ENCODE results near the gene TRIM69. TPM values are rescaled to one million over a fixed set of nuclear protein-coding genes. Genes with fewer than 3 reads are reported as not detected.

Gene TRIM69
- total and polyA plus RNA-seq, 7 experiments from 2014 or later = 12.4 to 65.0 (median 23.1) TPM

DNA sequence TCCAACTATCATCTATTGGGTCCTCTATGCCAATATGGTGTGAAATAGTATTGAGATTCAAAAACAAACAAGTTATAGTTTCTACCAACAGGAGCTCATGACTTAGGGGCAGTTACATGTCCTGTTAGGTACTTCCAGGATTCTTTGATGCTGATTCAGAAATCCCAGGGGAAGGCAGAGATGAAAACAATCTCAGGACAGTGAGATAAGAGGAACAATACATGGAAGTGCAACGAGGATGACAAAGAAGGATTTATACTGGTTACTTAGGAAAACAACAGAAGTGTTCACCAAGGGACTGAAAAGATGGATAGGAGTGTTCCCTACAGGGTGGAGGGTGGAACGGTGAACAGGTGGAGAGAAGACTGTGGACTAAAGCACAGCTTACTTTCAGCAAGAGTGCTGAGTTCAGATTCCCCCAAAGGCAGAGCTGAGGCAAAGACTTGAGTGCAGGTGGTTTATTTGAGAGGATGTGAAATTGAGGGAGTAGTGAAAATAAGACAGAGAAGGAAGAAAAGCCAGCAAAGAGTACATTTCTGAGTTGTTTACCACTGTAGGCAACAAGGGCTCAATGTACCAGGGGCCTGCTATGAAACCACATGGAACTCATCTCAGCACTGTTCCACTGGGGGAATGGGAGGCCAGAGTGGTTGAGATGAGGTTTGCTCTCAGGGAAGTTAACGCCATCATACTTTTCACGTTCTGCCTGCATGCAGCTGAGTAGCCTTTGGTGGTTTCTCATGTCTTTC is 68.1 kb downstream of the TRIM69 start:
- H3K27ac Mint-ChIP-seq = no peak overlapping the region
- no peaks in the 10 kb centered on the region for H3K36me3 Mint-ChIP-seq
- no peak overlapping the region for H3K4me3 Mint-ChIP-seq
- CTCF ChIA-PET = no interaction called here
- Histone ChIP-seq H3K9me3 (ENCODE audit: control insufficient read depth in 2 of 3, low read length in 3 of 3) (no peaks in the 10 kb centered on the region), H3K4me3 (ENCODE audit: low read length) (no peak overlapping the region), H3K36me3 (ENCODE audit: control insufficient read depth in 2 of 3, insufficient read depth in 3 of 3, low read length in 3 of 3) (no peaks in the 10 kb centered on the region), H3K27me3 (ENCODE audit: control insufficient read depth in 2 of 2, insufficient read depth in 2 of 2, low read length in 2 of 2) (no peaks in the 10 kb centered on the region), H3K27ac (ENCODE audit: low read depth, low read length) (no peak overlapping the region), H3K4me1 (ENCODE audit: control insufficient read depth in 2 of 2, insufficient read depth in 2 of 2, low read length in 2 of 2) (no peaks in the 10 kb centered on the region)
- ATAC-seq = no peak
- H3K9me3 Mint-ChIP-seq = no peaks in the 10 kb centered on the region
- H3K27me3 Mint-ChIP-seq = peaks cover 0 to 8% (median 4%) of the 10 kb centered on the region in 5 donors
- POLR2A ChIA-PET = no interaction called here
- intact Hi-C loops (cut with micrococcal nuclease) = no loop called here
- no peak for DNase-seq
- peaks cover 0 to 11% (median 0%) of the 10 kb centered on the region in 7 donors for H3K4me1 Mint-ChIP-seq

DNA sequence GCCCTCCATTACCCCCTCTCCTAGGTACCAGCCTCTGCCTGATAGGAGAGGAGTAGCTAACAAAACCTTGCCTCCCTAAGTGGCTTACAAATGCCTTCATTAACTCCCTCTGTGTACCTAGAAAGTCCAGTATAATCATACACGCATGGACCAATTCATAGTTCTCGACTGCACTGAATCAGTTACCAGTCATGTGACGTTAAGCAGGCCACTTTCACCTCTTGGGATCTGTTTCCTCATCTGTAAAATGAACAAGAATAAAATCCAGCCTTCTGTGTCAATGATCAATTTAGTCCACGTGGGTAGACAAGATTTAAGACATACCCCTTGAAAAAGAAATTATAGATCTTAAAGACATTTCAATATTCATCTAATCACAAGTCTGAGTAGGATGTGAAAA is 72.2 kb downstream of the TRIM69 start:
- intact Hi-C loops (cut with micrococcal nuclease) = no loop called here
- ChIA-PET CTCF (no interaction called here), POLR2A (no interaction called here)
- Mint-ChIP-seq H3K27me3 (peaks cover 0 to 26% (median 4%) of the 10 kb centered on the region in 5 donors), H3K36me3 (no peaks in the 10 kb centered on the region), H3K4me3 (no peak overlapping the region), H3K4me1 (peaks cover 0 to 5% (median 0%) of the 10 kb centered on the region in 7 donors), H3K27ac (no peak overlapping the region), H3K9me3 (no peaks in the 10 kb centered on the region)
- Histone ChIP-seq H3K36me3 (ENCODE audit: control insufficient read depth in 2 of 3, insufficient read depth in 3 of 3, low read length in 3 of 3) (no peaks in the 10 kb centered on the region), H3K9me3 (ENCODE audit: control insufficient read depth in 2 of 3, low read length in 3 of 3) (no peaks in the 10 kb centered on the region), H3K27ac (ENCODE audit: low read depth, low read length) (no peak overlapping the region), H3K4me3 (ENCODE audit: low read length) (no peak overlapping the region), H3K27me3 (ENCODE audit: control insufficient read depth in 2 of 2, insufficient read depth in 2 of 2, low read length in 2 of 2) (no peaks in the 10 kb centered on the region), H3K4me1 (ENCODE audit: control insufficient read depth in 2 of 2, insufficient read depth in 2 of 2, low read length in 2 of 2) (no peaks in the 10 kb centered on the region)
- DNase-seq (no peak), ATAC-seq (no peak)

DNA sequence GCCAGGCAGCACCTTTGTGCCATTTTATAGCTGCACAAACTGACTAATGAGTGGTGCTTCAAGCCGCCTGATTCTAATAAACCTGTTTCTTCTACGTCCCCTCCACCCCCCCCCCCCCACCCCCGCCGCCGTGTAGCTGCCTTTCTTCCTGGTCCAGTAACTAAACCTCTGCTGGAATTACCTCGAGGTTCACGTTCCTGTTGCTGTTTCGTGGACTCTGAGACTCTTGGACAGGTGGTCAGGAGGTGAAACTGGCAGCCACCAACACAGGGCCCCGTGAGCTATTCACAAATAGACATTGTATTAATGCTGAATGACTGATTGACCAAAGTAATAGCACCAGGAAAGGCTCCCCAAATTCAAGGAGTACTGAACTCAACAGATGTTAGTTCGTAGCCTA is 73.9 kb downstream of the TRIM69 start:
- Mint-ChIP-seq H3K27ac (no peak overlapping the region), H3K4me3 (no peak overlapping the region), H3K4me1 (peaks cover 0 to 4% (median 0%) of the 10 kb centered on the region in 7 donors), H3K9me3 (no peaks in the 10 kb centered on the region), H3K36me3 (no peaks in the 10 kb centered on the region), H3K27me3 (peaks cover 0 to 31% (median 4%) of the 10 kb centered on the region in 5 donors)
- Histone ChIP-seq H3K4me3 (ENCODE audit: low read length) (no peak overlapping the region), H3K27ac (ENCODE audit: low read depth, low read length) (no peak overlapping the region), H3K27me3 (ENCODE audit: control insufficient read depth in 2 of 2, insufficient read depth in 2 of 2, low read length in 2 of 2) (no peaks in the 10 kb centered on the region), H3K36me3 (ENCODE audit: control insufficient read depth in 2 of 3, insufficient read depth in 3 of 3, low read length in 3 of 3) (no peaks in the 10 kb centered on the region), H3K4me1 (ENCODE audit: control insufficient read depth in 2 of 2, insufficient read depth in 2 of 2, low read length in 2 of 2) (no peaks in the 10 kb centered on the region), H3K9me3 (ENCODE audit: control insufficient read depth in 2 of 3, low read length in 3 of 3) (no peaks in the 10 kb centered on the region)
- DNase-seq (no peak), ATAC-seq (no peak)
- ChIA-PET CTCF (no interaction called here), POLR2A (no interaction called here)
- intact Hi-C loops (cut with micrococcal nuclease) = no loop called here

DNA sequence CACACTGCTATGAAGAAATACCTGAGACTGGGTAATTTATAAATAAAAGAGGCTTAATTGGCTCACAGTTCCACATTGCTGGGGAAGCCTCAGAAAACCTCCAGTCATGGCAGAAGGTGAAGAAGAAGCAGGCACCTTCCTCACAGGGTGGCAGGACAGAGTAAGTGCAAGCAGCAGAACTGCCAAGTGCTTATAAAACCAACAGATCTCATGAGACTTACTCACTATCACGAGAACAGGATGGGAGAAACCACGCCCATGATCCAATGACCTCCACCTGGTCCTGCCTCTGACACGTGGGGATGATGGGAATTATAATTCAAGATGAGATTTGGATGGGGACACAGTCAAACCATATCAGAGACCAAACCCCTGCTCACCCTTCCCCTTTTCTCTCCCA is 75.0 kb downstream of the TRIM69 start:
- Mint-ChIP-seq H3K4me1 (peaks cover 0 to 4% (median 0%) of the 10 kb centered on the region in 7 donors), H3K27ac (no peak overlapping the region), H3K4me3 (no peak overlapping the region), H3K36me3 (no peaks in the 10 kb centered on the region), H3K27me3 (peaks cover 0 to 31% (median 4%) of the 10 kb centered on the region in 5 donors), H3K9me3 (no peaks in the 10 kb centered on the region)
- Histone ChIP-seq H3K36me3 (ENCODE audit: control insufficient read depth in 2 of 3, insufficient read depth in 3 of 3, low read length in 3 of 3) (no peaks in the 10 kb centered on the region), H3K4me1 (ENCODE audit: control insufficient read depth in 2 of 2, insufficient read depth in 2 of 2, low read length in 2 of 2) (no peaks in the 10 kb centered on the region), H3K27ac (ENCODE audit: low read depth, low read length) (no peak overlapping the region), H3K27me3 (ENCODE audit: control insufficient read depth in 2 of 2, insufficient read depth in 2 of 2, low read length in 2 of 2) (no peaks in the 10 kb centered on the region), H3K9me3 (ENCODE audit: control insufficient read depth in 2 of 3, low read length in 3 of 3) (no peaks in the 10 kb centered on the region), H3K4me3 (ENCODE audit: low read length) (no peak overlapping the region)
- CTCF ChIA-PET = no interaction called here
- POLR2A ChIA-PET = no interaction called here
- intact Hi-C loops (cut with micrococcal nuclease) = no loop called here
- DNase-seq (no peak), ATAC-seq (no peak)

GRCh38 chr15:44812029-44812517 is 75.7 kb downstream of the TRIM69 start:
- CTCF ChIA-PET = no interaction called here
- Mint-ChIP-seq H3K9me3 (no peaks in the 10 kb centered on the region), H3K4me3 (no peak overlapping the region), H3K27ac (no peak overlapping the region), H3K4me1 (peaks cover 0 to 4% (median 0%) of the 10 kb centered on the region in 7 donors), H3K27me3 (peaks cover 0 to 31% (median 4%) of the 10 kb centered on the region in 5 donors), H3K36me3 (no peaks in the 10 kb centered on the region)
- no peak overlapping the region for H3K4me3 ChIP-seq (ENCODE audit: low read length)
- H3K27me3 ChIP-seq (ENCODE audit: control insufficient read depth in 2 of 2, insufficient read depth in 2 of 2, low read length in 2 of 2) = no peaks in the 10 kb centered on the region
- DNase-seq = no peak
- H3K9me3 ChIP-seq (ENCODE audit: control insufficient read depth in 2 of 3, low read length in 3 of 3) = no peaks in the 10 kb centered on the region
- no peak for ATAC-seq
- H3K36me3 ChIP-seq (ENCODE audit: control insufficient read depth in 2 of 3, insufficient read depth in 3 of 3, low read length in 3 of 3) = no peaks in the 10 kb centered on the region
- POLR2A ChIA-PET = no interaction called here
- no peak overlapping the region for H3K27ac ChIP-seq (ENCODE audit: low read depth, low read length)
- intact Hi-C loops (cut with micrococcal nuclease) = no loop called here
- no peaks in the 10 kb centered on the region for H3K4me1 ChIP-seq (ENCODE audit: control insufficient read depth in 2 of 2, insufficient read depth in 2 of 2, low read length in 2 of 2)

GRCh38 chr15:44813231-44813630 is 76.9 kb downstream of the TRIM69 start:
- POLR2A ChIA-PET = no interaction called here
- no peak for DNase-seq

More at GRCh38 chr15:44813231-44813630, 76.9 kb downstream of the TRIM69 start:
- Histone ChIP-seq H3K27me3 (ENCODE audit: control insufficient read depth in 2 of 2, insufficient read depth in 2 of 2, low read length in 2 of 2) (no peaks in the 10 kb centered on the region), H3K36me3 (ENCODE audit: control insufficient read depth in 2 of 3, insufficient read depth in 3 of 3, low read length in 3 of 3) (no peaks in the 10 kb centered on the region), H3K4me3 (ENCODE audit: low read length) (no peak overlapping the region), H3K4me1 (ENCODE audit: control insufficient read depth in 2 of 2, insufficient read depth in 2 of 2, low read length in 2 of 2) (no peaks in the 10 kb centered on the region), H3K27ac (ENCODE audit: low read depth, low read length) (no peak overlapping the region), H3K9me3 (ENCODE audit: control insufficient read depth in 2 of 3, low read length in 3 of 3) (no peaks in the 10 kb centered on the region)
- H3K36me3 Mint-ChIP-seq = no peaks in the 10 kb centered on the region
- H3K27ac Mint-ChIP-seq = no peak overlapping the region
- no peak overlapping the region for H3K4me3 Mint-ChIP-seq
- intact Hi-C loops (cut with micrococcal nuclease) = no loop called here
- peaks cover 0 to 4% (median 0%) of the 10 kb centered on the region in 7 donors for H3K4me1 Mint-ChIP-seq
- CTCF ChIA-PET = no interaction called here
- peaks cover 0 to 31% (median 4%) of the 10 kb centered on the region in 5 donors for H3K27me3 Mint-ChIP-seq
- ATAC-seq = no peak
- H3K9me3 Mint-ChIP-seq = no peaks in the 10 kb centered on the region
